Keratinocyte (primary cell): Measurements from ENCODE around the gene NTN1.

Experiments
- CTCF ChIP-seq, 3 experiments: IDR thresholded peaks in 1 of 3; conservative IDR thresholded peaks in 1 of 3; optimal IDR thresholded peaks in 1 of 3; 2 replicates in 2 of 3; 3 replicates in 1 of 3; pipeline versions ENCODE3 to v1.5.1; 2011; ENCODE audit warnings: low read length in 3 of 3, mild to moderate bottlenecking in 3 of 3, moderate library complexity in 2 of 3, control low read depth in 1 of 3, inconsistent platforms in 1 of 3; ENCODE audit not compliant: insufficient read depth in 2 of 3; ENCODE audit errors: extremely low read depth in 1 of 3
- EZH2 ChIP-seq: IDR thresholded peaks from one replicate; pipeline ENCODE4 v1.6.1; 2012; ENCODE audit warnings: inconsistent platforms, mild to moderate bottlenecking, low read length, moderate library complexity

GRCh38 chr17:9121186-9121820, 100.0 kb downstream of the NTN1 start:
- TF ChIP-seq CTCF (optimal IDR thresholded peaks at IDR 0.05 in 1 of 3, IDR thresholded peaks at IDR 0.05 in 1 of 3, conservative IDR thresholded peaks at IDR 0.05 in 1 of 3; ENCODE audit: extremely low read depth in 1 of 3, insufficient read depth in 2 of 3, low read length in 3 of 3) (no peak), EZH2 (no peak)
